Naive B cell (primary cell): Measurements from ENCODE around the gene PI4KA. TPM values are rescaled to one million over a fixed set of nuclear protein-coding genes. Genes with fewer than 3 reads are reported as not detected.
"Not testable (repeated sequence)": the region's sequence is repeated elsewhere in the genome, so short reads cannot be mapped to it uniquely, and the experiment has no call there.

Experiments used
- ATAC-seq, 2 donors: fragments of 150-1000 bp; cut with Tn5 transposase; 2 replicates each; pipeline ENCODE4 v1.10.0; 2021; ENCODE audit warnings: low read depth in 2 of 2, mild to moderate bottlenecking in 2 of 2, moderate library complexity in 2 of 2
- DNase-seq: peaks from one replicate; pipeline ENCODE4 v3.0.0; 2022
- H3K27ac Mint-ChIP-seq, 6 donors: one replicate each; pipeline ENCODE4 v1.8.0; 2020 to 2022; ENCODE audit warnings: mild to moderate bottlenecking in 6 of 6, mixed read lengths in 6 of 6, moderate library complexity in 5 of 6, inconsistent platforms in 2 of 6
- H3K27me3 Mint-ChIP-seq, 3 donors: one replicate each; pipeline ENCODE4 v1.8.0; 2021 to 2022; ENCODE audit warnings: mixed read lengths in 3 of 3, mild to moderate bottlenecking in 1 of 3
- H3K36me3 Mint-ChIP-seq, 2 donors: one replicate each; pipeline ENCODE4 v1.8.0; 2020 to 2022; ENCODE audit warnings: mixed read lengths in 2 of 2, inconsistent platforms in 1 of 2, mild to moderate bottlenecking in 1 of 2
- H3K4me1 Mint-ChIP-seq, 3 donors: one replicate each; pipeline ENCODE4 v1.8.0; 2020 to 2022; ENCODE audit warnings: mixed read lengths in 3 of 3, inconsistent platforms in 1 of 3, mild to moderate bottlenecking in 1 of 3, moderate library complexity in 1 of 3
- H3K4me3 Mint-ChIP-seq, 8 donors: one replicate each; pipeline ENCODE4 v1.8.0; 2020 to 2022; ENCODE audit warnings: mild to moderate bottlenecking in 8 of 8, mixed read lengths in 8 of 8, moderate library complexity in 8 of 8, inconsistent platforms in 2 of 8
- H3K9me3 Mint-ChIP-seq, 7 donors: one replicate each; pipeline ENCODE4 v1.8.0; 2020 to 2022; ENCODE audit warnings: mixed read lengths in 7 of 7, mild to moderate bottlenecking in 5 of 7, inconsistent platforms in 2 of 7, moderate library complexity in 1 of 7
- polyA plus RNA-seq, 6 donors: library from polyadenylated mRNA; unstranded; fragments of 300-500 nt; fragmentation: Illumina TruSeq; gene quantifications; one replicate each; pipeline ENCODE4 v1.2.3, GENCODE V29; 2021; ENCODE audit warnings: low read depth in 6 of 6

Gene PI4KA
- polyA plus RNA-seq, 6 donors from 2014 or later = 25.6 to 68.3 (median 39.3) TPM

DNA sequence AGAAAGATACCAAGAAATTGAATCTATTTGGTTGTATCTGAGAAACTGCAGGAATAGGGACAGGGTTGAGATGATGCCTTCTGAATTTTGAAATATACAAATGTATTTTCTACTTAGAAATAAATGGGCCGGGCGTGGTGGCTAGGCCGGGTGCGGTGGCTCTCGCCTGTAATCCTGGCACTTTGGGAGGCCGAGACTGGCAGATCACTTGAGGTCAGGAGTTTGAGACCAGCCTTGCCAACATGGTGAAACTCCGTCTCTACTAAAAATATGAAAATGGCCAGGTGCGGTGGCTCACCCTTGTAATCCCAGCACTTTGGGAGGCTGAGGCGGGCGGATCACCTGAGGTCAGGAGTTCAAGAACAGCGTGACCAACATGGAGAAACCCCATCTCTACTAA lies 172.8 kb downstream of the PI4KA start:
- not testable (repeated sequence) for H3K36me3 Mint-ChIP-seq, H3K9me3 Mint-ChIP-seq, H3K27me3 Mint-ChIP-seq, DNase-seq, H3K4me1 Mint-ChIP-seq, H3K4me3 Mint-ChIP-seq, ATAC-seq
- peak overlapping the region in 1 of 6 donors; percentile 44 for H3K27ac Mint-ChIP-seq

- H3K4me3 Mint-ChIP-seq = peak overlapping the region in 1 of 8 donors; percentile 31
- not testable (repeated sequence) for H3K27ac Mint-ChIP-seq, ATAC-seq, DNase-seq, H3K9me3 Mint-ChIP-seq, H3K4me1 Mint-ChIP-seq, H3K36me3 Mint-ChIP-seq
- H3K27me3 Mint-ChIP-seq = peaks cover 28 to 43% (median 34%) of the 10 kb centered on the region in 3 donors
Measured at GRCh38 chr22:20678792-20679435, 179.7 kb downstream of the PI4KA start.

DNA sequence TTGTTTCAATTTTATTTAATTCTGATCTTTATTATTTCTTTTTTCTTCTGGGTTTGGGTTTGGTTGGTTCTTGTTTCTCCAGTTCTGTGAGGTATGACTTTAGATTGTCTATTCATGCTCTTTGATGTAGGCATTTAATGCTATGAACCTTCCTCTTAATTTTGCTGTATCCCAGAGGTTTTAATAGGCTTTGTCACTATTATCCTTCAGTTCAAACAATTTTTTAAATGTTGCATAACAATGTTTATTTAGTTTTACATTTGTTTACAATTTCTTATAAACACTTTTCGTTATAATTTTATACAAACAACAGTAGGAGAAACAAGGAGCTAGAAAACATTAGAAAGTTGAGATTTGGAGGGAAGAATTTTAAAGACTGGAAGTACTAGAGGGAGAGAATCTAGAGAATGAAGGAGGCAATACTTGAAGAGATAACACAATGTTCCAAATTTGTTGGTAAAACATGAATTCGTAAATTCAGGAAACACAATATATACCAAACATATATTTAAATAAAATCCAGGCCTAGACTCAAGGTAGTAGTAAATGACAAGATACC lies 180.8 kb downstream of the PI4KA start:
- no peaks in the 10 kb centered on the region for H3K4me1 Mint-ChIP-seq
- peaks cover 35 to 52% (median 42%) of the 10 kb centered on the region in 3 donors for H3K27me3 Mint-ChIP-seq
- H3K4me3 Mint-ChIP-seq = no peak overlapping the region
- H3K9me3 Mint-ChIP-seq = peaks cover 0 to 6% (median 3%) of the 10 kb centered on the region in 7 donors
- no peak for DNase-seq
- H3K27ac Mint-ChIP-seq = no peak overlapping the region
- no peak for ATAC-seq
- no peaks in the 10 kb centered on the region for H3K36me3 Mint-ChIP-seq

GRCh38 chr22:20675613-20676012 lies 183.0 kb downstream of the PI4KA start:
- H3K4me3 Mint-ChIP-seq, DNase-seq, H3K36me3 Mint-ChIP-seq, H3K9me3 Mint-ChIP-seq, H3K4me1 Mint-ChIP-seq, H3K27ac Mint-ChIP-seq, ATAC-seq: not testable (repeated sequence)
- H3K27me3 Mint-ChIP-seq = peaks cover 35 to 53% (median 42%) of the 10 kb centered on the region in 3 donors

DNA sequence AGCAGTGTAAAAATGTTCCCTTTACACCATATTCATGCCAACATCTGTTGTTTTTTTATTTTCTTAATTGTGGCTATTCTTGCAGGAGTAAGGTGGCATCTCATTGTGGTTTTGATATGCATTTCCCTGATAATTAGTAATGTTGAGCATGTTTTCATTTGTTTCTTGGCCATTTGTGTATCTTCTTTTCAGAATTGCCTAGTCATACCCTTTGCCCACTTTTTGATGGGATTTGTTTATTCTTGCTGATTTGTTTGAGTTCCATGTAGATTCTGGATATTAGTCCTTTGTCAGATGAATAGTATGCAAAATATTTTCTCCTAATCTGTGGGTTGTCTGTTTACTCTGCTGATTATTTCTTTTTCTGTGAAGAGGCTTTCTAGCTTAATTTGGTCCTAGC lies 183.6 kb downstream of the PI4KA start:
- H3K4me1 Mint-ChIP-seq = no peaks in the 10 kb centered on the region
- no peaks in the 10 kb centered on the region for H3K36me3 Mint-ChIP-seq
- H3K4me3 Mint-ChIP-seq = no peak overlapping the region
- no peak for DNase-seq
- H3K9me3 Mint-ChIP-seq = peaks cover 0 to 6% (median 3%) of the 10 kb centered on the region in 7 donors
- peaks cover 34 to 59% (median 41%) of the 10 kb centered on the region in 3 donors for H3K27me3 Mint-ChIP-seq
- no peak overlapping the region for H3K27ac Mint-ChIP-seq
- ATAC-seq = no peak

GRCh38 chr22:20673295-20674195 lies 185.1 kb downstream of the PI4KA start:
- no peak for DNase-seq
- no peaks in the 10 kb centered on the region for H3K4me1 Mint-ChIP-seq
- H3K27ac Mint-ChIP-seq = no peak overlapping the region
- no peaks in the 10 kb centered on the region for H3K36me3 Mint-ChIP-seq
- peaks cover 0 to 4% (median 0%) of the 10 kb centered on the region in 7 donors for H3K9me3 Mint-ChIP-seq
- ATAC-seq = no peak
- peaks cover 34 to 54% (median 44%) of the 10 kb centered on the region in 3 donors for H3K27me3 Mint-ChIP-seq
- H3K4me3 Mint-ChIP-seq = no peak overlapping the region

DNA sequence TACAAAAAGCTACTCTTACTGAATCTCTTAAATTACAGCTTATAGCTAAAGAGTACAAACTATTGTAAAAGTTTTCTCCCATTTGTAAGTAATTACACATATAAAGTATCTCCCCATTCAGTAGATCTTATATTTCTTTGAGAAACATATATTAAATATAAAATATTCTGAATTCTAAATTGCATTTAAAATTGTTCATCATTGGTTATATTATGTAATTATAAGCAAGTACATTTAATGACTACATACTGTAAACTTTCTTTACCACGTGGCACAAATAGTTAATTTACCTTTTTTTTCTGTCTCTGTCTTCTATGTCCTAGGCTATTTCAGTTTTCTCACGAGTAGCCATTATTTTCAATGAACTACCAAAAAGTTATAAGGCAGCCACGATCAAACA lies 185.9 kb downstream of the PI4KA start:
- Mint-ChIP-seq H3K4me3 (no peak overlapping the region), H3K4me1 (no peaks in the 10 kb centered on the region), H3K27me3 (peaks cover 30 to 46% (median 46%) of the 10 kb centered on the region in 3 donors), H3K36me3 (no peaks in the 10 kb centered on the region), H3K27ac (no peak overlapping the region), H3K9me3 (no peaks in the 10 kb centered on the region)
- ATAC-seq = no peak
- no peak for DNase-seq

DNA sequence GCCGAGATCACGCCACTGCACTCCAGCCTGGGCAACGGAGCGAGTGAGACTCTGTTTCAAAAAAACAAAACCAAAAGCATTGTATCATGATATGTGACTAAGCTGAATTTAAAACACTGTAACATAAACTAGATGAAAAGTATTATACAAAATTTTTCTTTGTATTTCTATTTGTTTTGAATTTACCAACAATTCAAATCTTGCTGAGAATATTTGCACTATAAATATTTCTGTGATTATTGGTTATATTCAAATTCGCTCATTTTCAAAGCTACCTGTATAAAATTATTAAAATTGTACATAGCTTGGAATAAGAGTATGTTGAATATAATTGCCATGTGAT lies 186.6 kb downstream of the PI4KA start:
- H3K27me3 Mint-ChIP-seq = peaks cover 27 to 44% (median 39%) of the 10 kb centered on the region in 3 donors
- ATAC-seq = no peak

DNA sequence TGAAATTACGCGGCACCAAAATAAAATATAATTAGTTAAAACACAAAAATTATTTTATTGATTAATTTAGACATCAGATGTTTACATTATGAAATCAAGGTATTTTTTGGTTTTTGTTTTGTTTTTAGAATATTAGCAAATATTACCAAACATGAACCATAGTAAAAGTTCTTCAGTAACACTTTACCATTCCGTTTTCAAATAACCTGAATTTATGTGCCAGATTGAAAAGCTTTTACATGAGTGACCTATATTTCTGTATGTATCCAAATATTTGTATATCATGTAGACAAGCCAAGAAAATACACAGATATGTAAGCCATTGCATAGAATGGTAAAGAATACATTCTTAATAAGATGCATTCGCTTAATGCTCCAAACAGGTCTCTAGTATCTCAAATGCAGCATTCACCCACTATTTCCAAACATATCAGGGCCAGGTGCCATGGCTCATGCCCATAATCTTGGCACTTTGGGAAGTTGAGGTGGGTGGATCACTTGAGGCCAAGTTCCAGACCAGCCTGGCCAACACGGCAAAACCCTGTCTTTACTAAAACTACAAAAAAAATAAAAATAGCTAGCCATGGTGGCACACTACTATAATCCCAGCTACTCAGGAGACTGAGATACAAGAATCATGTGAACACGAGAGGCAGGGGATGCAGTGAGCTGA lies 187.1 kb downstream of the PI4KA start:
- Mint-ChIP-seq H3K27me3 (peaks cover 27 to 41% (median 37%) of the 10 kb centered on the region in 3 donors), H3K36me3 (no peaks in the 10 kb centered on the region), H3K27ac (no peak overlapping the region), H3K4me3 (no peak overlapping the region), H3K4me1 (no peaks in the 10 kb centered on the region), H3K9me3 (peaks cover 0 to 2% (median 0%) of the 10 kb centered on the region in 7 donors)
- ATAC-seq (no peak), DNase-seq (no peak)

More for the DNA sequence above, 186.6 kb downstream of the PI4KA start:
- no peaks in the 10 kb centered on the region for H3K4me1 Mint-ChIP-seq
- no peaks in the 10 kb centered on the region for H3K36me3 Mint-ChIP-seq
- no peaks in the 10 kb centered on the region for H3K9me3 Mint-ChIP-seq
- no peak for DNase-seq
- H3K4me3 Mint-ChIP-seq = no peak overlapping the region
- no peak overlapping the region for H3K27ac Mint-ChIP-seq

GRCh38 chr22:20670457-20671261 lies 188.0 kb downstream of the PI4KA start:
- not testable (repeated sequence) for H3K9me3 Mint-ChIP-seq, DNase-seq, H3K36me3 Mint-ChIP-seq, H3K4me1 Mint-ChIP-seq, ATAC-seq, H3K4me3 Mint-ChIP-seq, H3K27ac Mint-ChIP-seq
- peaks cover 22 to 42% (median 30%) of the 10 kb centered on the region in 3 donors for H3K27me3 Mint-ChIP-seq

DNA sequence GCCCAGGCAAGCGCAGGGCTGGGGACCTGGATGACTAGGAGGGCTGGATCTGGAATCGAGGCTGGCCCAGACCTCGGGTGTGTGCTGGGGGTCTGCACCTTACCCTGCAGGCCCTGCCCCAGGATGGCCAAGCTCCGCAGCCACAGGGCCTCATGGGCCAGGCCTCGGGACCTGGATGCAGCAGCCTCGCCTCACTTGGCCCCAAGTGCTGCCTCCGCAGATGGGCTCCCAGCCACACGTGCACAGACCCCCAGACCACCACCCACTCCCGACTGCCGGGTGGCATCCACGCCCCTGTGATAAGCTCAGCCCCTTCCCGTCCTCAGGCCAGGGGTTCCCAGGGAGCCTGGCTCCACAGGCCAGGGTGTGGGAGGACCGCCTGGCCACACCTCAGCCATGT lies 188.7 kb downstream of the PI4KA start:
- peaks cover 15 to 35% (median 24%) of the 10 kb centered on the region in 3 donors for H3K27me3 Mint-ChIP-seq
- not testable (repeated sequence) for H3K4me3 Mint-ChIP-seq, H3K27ac Mint-ChIP-seq

DNA sequence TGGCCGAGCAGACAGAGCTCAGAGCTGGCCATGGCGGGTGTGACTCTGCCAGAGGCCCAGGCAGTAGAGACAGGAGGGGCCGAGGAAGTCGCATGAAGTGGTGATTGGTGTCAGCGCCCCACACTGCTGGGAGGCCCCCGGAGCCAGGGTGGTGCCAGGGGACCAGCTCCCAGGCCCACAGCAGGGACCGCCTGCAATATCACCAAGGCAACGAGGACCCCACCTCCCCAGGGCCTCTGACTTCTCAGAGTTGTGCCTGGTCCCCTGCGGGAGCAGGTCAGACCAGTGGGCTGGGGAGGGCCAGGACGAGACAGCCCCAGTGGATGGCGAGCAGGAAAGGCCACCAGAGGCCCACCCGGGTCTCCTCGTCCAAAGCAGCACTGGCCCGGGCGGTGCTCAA lies 189.1 kb downstream of the PI4KA start:
- H3K36me3 Mint-ChIP-seq, H3K9me3 Mint-ChIP-seq, H3K4me1 Mint-ChIP-seq, ATAC-seq, H3K4me3 Mint-ChIP-seq, DNase-seq, H3K27ac Mint-ChIP-seq: not testable (repeated sequence)
- H3K27me3 Mint-ChIP-seq = peaks cover 18 to 38% (median 27%) of the 10 kb centered on the region in 3 donors

More for the DNA sequence above, 188.7 kb downstream of the PI4KA start:
- not testable (repeated sequence) for DNase-seq, H3K36me3 Mint-ChIP-seq, ATAC-seq, H3K4me1 Mint-ChIP-seq, H3K9me3 Mint-ChIP-seq

DNA sequence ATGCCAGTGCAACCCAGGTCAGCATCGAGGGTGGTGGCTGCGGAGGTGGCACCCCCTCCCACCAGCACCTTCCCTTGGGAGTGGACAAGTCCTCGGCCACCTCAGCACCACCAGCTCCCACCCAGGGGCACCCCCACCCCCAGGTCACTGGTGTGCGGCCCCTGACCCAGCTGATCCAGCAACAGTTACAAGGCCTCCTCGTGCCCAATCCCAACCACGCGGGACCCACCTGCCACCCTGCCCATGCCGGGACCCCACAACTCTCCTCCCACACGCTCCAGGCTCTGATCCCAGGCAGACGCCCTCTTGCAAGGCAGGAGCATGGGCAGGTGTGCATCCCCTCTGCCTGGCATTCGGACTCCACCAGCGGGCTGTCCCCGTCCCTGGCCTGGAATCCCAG lies 189.8 kb downstream of the PI4KA start:
- peaks cover 13 to 44% (median 23%) of the 10 kb centered on the region in 3 donors for H3K27me3 Mint-ChIP-seq
- H3K27ac Mint-ChIP-seq, H3K4me1 Mint-ChIP-seq, DNase-seq, ATAC-seq, H3K36me3 Mint-ChIP-seq, H3K4me3 Mint-ChIP-seq, H3K9me3 Mint-ChIP-seq: not testable (repeated sequence)
